ENCODE results near the gene ZNF710. TPM values are rescaled to one million over a fixed set of nuclear protein-coding genes. Genes with fewer than 3 reads are reported as not detected.

Gene ZNF710
- total and polyA plus RNA-seq, 2 of the 4 experiments (the other 2 are of a cell fraction), result 7.6 to 8.2 TPM

DNA sequence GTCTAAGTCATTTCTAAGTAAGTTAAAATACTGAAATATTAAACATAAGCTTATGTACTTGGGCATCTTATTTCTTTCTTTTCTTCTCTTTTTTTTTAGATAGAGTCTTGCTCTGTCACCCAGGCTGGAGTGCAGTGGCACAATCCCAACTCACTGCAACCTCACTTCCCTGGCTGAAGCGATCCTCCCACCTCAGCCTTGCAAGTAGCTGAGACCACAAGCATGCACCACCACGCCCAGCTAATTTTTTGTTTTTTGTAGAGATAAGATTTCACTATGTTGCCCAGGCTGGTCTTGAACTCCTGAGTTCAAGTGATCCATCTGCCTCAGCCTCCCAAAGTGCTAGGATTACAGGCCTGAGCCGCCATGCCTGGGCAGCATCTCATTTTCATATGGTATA, 16.0 kb upstream of the ZNF710 start:
- Histone ChIP-seq H3K79me1 (ENCODE audit: low read depth in 1 of 2, low read length in 2 of 2) (no peaks in the 10 kb centered on the region), H3K18ac (ENCODE audit: low read depth, low read length) (no peak overlapping the region), H4K8ac (ENCODE audit: low read depth in 2 of 2, low read length in 2 of 2) (no peak overlapping the region), H4K5ac (ENCODE audit: low read depth, low read length) (no peak overlapping the region), H2AK9ac (replicated peaks; ENCODE audit: low read depth, low read length, poor library complexity) (no peak overlapping the region), H4K91ac (ENCODE audit: insufficient read depth, low read depth, low read length) (no peak overlapping the region), H3K27ac (ENCODE audit: insufficient read depth, low read length) (no peak overlapping the region), H3K9me3 (ENCODE audit: control insufficient read depth, insufficient read depth, low read length) (peaks cover 8% of the 10 kb centered on the region), H3K9ac (ENCODE audit: low read depth, low read length) (no peak overlapping the region), H3K14ac (replicated peaks; ENCODE audit: low read depth, low read length) (no peak overlapping the region), H3K4ac (ENCODE audit: low read depth, low read length) (no peak overlapping the region), H2BK120ac (ENCODE audit: low read depth, low read length) (no peak overlapping the region), H2BK20ac (ENCODE audit: low read depth, low read length) (no peak overlapping the region), H3K9me1 (ENCODE audit: insufficient read depth, low read length) (no peaks in the 10 kb centered on the region), H4K20me1 (ENCODE audit: insufficient read depth, low read length) (no peaks in the 10 kb centered on the region), H3K27me3 (ENCODE audit: control insufficient read depth, insufficient read depth, low read length) (peaks cover 36% of the 10 kb centered on the region), H3K4me3 (ENCODE audit: insufficient read depth, low read depth, low read length) (no peak overlapping the region), H3K56ac (ENCODE audit: extremely low read depth, insufficient read depth, low read length) (no peak overlapping the region), H3K4me1 (ENCODE audit: control insufficient read depth, insufficient read depth, low read length) (no peaks in the 10 kb centered on the region), H3K36me3 (ENCODE audit: control insufficient read depth, insufficient read depth, low read length) (no peaks in the 10 kb centered on the region), H2BK5ac (ENCODE audit: low read depth, low read length, poor library complexity, severe bottlenecking) (no peak overlapping the region), H3K23ac (ENCODE audit: low read depth, low read length) (no peak overlapping the region), H3K4me2 (ENCODE audit: low read depth, low read length) (no peak overlapping the region), H2AFZ (replicated peaks; ENCODE audit: low read length, poor library complexity) (no peak overlapping the region), H2BK15ac (ENCODE audit: low read depth, low read length) (no peak overlapping the region), H2AK5ac (ENCODE audit: low read depth, low read length) (no peak overlapping the region)
- in situ Hi-C loops (cut with MboI; ENCODE audit: low sequenced_read_pairs), result no loop called here
- ChIA-PET CTCF (interaction anchor here (1.4 kb wide), 1 partner anchor 10 kb away, joined by 5 read pairs; no protein-coding TSS in a partner anchor), POLR2A (ENCODE audit: unreplicated experiment) (no interaction called here)
- no TSS peak for BruUV-seq (replicated peaks)
- TF ChIP-seq CEBPB (IDR thresholded peaks at IDR 0.05; ENCODE audit: low read depth, low read length) (no peak), RAD21 (IDR thresholded peaks at IDR 0.05; ENCODE audit: low read length) (no peak), SMC3 (IDR thresholded peaks at IDR 0.05; ENCODE audit: low read depth, low read length) (no peak)
- TF ChIP-seq, protein P1, sequence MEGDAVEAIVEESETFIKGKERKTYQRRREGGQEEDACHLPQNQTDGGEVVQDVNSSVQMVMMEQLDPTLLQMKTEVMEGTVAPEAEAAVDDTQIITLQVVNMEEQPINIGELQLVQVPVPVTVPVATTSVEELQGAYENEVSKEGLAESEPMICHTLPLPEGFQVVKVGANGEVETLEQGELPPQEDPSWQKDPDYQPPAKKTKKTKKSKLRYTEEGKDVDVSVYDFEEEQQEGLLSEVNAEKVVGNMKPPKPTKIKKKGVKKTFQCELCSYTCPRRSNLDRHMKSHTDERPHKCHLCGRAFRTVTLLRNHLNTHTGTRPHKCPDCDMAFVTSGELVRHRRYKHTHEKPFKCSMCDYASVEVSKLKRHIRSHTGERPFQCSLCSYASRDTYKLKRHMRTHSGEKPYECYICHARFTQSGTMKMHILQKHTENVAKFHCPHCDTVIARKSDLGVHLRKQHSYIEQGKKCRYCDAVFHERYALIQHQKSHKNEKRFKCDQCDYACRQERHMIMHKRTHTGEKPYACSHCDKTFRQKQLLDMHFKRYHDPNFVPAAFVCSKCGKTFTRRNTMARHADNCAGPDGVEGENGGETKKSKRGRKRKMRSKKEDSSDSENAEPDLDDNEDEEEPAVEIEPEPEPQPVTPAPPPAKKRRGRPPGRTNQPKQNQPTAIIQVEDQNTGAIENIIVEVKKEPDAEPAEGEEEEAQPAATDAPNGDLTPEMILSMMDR (conservative IDR thresholded peaks at IDR 0.05; ENCODE audit: low read depth, low read length), result no peak
- WGBS, 2 experiments (ENCODE audit: extremely low coverage in 2 of 2, insufficient read length in 1 of 2), result no CpG with 5 or more reads among the region's 3 CpGs
- no peak for DNase-seq
- dilution Hi-C loops (cut with HindIII; ENCODE audit: low sequenced_read_pairs, unreplicated experiment), result no loop called here
- intact Hi-C loops (cut with micrococcal nuclease), result no loop called here
- no peak for ATAC-seq (ENCODE audit: low read depth)
